Non-pigmented ciliary epithelial cell (primary cell): ENCODE results near the gene GALNT9.

Experiments
- DNase-seq: peaks from one replicate; pipeline ENCODE4 v3.0.0-alpha.2; 2010; ENCODE audit warnings: low read depth

GALNT9 gene

GRCh38 chr12:132292328-132293319, 36.8 kb downstream of the GALNT9 start:
- DNase-seq, result no peak

- no peak for DNase-seq
Observed at GRCh38 chr12:132291402-132292175, 37.8 kb downstream of the GALNT9 start.

- no peak for DNase-seq
Observed at GRCh38 chr12:132290203-132290540, 39.2 kb downstream of the GALNT9 start.

DNA sequence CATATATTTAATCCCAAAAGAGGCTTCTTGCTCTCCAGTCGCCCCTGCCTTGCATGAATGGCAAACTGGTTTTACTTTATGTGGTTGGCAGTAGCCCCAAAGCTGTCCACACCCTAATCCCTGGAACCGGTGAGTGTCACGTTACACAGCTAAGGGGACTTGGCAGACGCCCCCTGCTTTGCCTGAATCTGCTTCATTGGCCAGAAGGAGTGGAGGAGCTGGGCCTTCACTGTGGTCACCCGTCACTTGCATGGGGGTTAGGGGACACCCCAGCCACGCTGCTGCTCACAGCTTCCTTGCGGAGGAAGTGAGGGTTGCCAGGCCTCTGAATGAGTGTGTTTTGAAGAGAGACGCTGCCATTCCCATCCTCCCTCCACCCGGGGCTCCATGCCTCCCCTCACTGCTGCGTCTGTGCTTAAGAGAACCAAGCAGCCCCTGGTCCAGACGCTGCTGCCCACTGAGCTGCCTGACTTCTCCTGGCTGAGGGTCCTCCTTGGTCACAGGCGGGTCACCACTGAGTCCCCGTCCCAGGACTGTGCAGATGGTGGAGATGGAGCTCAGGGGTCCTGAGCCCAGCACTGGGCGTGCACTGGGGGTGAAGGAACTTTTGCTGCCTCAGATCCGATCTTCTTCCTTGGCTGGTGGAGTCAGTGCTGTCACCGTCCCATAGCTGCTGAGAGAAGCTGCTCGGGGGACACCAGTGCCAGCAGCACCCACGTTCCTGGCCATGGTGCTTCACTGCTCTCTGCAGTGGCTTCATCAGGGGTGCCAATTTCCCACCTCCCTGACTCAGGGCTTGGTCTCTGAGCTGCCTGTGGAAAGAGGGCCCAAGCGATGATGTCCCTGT, 39.8 kb downstream of the GALNT9 start:
- no peak for DNase-seq

GRCh38 chr12:132288516-132289215, 40.7 kb downstream of the GALNT9 start:
- no peak for DNase-seq

DNA sequence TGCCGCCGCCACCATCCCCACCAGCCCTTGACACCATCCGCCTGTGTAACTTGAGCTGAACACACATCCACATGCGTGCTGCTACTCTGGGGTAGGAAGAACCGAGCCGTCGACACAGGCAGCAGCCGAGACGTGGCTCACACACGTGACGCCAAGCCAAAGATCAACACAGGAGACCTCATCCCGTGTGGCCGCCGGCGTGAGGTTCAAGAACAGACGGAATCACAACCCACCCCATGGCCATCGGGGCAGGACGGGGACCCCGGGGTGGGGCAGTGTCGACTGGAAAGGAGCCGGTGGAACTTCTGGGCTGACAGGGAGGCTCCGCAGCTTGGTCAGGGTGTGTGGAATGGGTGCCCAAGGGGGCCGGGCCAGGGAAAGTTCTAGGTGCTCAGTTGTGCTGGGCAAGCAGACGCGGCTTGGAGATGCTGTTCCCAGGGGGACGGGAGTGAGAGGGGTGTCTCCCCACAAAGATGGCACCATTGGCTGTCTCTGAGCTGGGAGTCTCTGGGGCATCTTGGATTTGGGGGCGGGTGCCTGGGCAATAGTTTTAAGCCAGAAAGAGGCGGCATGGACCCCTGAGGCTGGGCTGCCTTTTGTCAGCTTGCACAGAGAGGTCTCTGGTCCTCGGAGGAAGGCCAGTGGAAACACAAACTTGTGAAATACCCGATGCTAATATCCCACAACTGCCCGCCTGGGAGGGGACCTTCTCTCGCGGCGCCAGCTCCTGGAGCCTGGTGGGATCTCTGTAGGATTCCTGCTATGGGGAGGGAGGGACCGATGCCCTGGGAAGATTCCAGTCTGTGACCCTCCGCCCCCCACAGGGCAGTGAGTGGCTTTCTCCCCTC, 41.8 kb downstream of the GALNT9 start:
- DNase-seq, result no peak

DNA sequence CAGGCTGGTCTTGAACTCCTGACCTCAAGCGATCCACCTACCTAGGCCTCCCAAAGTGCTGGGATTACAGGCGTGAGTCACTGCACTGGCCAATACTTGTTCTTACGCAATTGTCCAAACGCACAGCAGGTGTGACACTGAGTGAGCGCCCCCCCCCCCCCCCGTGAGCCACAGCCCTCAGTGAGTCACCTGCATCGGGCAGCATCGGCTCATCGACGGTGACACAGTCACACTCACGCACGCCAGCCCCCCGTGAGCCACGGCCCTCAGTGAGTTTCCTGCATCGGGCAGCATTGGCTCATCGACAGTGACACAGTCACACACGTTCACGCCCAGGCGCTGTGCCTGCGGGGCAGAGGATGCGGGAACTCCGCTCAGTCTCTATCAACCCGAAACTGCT, 42.5 kb downstream of the GALNT9 start:
- no peak for DNase-seq

DNA sequence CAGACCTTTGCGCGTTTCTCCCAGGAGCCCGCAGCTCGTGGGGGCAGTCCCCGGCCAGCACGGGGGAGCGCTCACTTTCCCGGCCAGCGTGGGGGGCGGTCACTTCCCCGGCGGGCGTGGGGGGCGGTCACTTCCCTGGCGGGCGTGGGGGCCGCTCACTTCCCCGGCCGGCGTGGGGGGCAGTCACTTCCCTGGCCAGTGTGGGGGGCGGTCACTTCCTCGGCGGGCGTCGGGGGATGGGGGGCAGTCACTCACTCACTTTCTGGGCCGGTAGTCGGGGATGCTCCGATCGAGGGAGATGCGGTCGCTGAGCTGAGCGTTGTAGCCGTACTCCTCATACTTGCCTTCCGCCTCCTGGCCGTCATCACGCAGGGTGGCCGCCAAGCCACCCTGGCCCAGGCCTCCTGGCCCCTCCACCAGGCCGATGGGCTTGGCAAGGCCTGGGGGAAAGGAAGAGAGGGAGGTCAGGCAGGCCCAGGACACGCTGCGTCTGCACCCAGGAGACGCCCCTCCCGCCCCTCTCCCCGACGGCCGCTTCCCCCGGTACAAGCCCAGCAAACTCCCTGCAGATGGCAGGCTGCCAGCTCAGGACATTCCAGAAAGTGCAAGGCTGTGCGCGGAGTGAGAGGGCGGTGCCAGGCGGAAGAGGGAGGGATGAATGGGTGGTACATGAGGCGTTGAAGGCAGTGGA, 43.3 kb downstream of the GALNT9 start:
- peak; percentile 10 for DNase-seq

- DNase-seq, result no peak
Observed at GRCh38 chr12:132284827-132285741, 44.3 kb downstream of the GALNT9 start.

- DNase-seq, result peak; percentile 10
Observed at GRCh38 chr12:132284071-132284826, 45.1 kb downstream of the GALNT9 start.

- no peak for DNase-seq
Observed at GRCh38 chr12:132282950-132283771, 46.2 kb downstream of the GALNT9 start.

DNA sequence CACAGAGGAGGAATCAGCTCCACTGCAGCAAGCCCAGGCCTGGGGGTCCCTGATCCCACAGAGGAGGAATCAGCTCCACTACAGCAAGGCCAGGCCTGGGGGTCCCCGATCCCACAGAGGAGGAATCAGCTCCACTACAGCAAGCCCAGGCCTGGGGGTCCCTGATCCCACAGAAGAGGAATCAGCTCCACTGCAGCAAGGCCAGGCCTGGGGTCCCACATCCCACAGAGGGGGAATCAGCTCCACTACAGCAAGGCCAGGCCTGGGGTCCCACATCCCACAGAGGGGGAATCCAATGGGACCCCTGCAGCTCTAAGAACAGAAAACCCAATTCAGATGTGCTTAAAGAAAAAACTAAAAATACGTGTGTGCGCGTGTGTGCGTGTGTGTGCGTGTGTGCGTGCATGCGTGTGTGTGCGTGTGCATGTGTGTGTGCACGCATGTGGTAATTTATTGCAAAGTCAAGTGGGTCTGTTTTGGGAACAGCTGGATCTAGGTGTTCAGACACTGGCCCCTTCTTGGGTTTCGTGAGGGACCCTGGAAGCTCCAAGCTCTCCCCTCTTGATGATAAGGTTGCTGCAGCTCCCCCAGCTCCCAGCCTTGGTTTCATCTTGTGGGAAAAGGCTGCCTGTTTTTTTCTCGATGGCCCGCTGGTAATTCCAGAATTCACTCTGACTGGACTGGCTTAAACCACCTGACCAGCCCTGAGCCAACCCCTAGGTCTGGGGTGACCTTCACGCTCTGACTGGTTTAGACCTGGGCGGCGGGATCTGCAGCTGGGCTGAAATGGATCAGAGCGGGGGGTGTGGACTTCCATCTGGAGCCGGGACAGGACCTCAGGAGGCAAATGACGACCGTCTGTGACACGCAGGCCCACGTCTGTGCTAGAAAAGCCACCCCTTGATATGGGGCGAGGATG, 47.1 kb downstream of the GALNT9 start:
- no peak for DNase-seq

- no peak for DNase-seq
Observed at GRCh38 chr12:132281038-132281437, 48.4 kb downstream of the GALNT9 start.

DNA sequence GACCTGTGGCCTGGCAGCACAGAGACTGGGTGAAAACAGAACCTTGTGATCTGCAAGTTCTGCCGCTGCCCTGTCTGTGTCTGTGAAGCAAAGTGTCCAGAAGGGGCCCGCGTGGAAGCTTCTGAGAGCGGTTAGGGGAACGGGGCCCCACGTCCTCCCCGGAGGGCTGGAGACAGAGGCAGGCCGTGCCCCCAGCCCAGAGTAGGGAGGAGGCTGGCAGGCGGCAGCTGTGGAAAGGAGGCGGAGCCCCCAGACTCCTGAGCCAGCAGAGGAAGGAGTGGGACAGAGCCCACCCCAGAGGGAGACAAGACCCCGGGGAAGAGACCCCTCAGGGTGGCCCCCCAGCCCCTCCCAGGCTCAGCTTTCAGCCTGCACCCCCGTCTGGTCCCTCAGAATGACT, 49.0 kb downstream of the GALNT9 start:
- no peak for DNase-seq

GRCh38 chr12:132279930-132280329, 49.5 kb downstream of the GALNT9 start:
- DNase-seq, result no peak
